AG20443 (cell line): ENCODE results near the gene GVQW3.

Source experiments
- DNase-seq: peaks from one replicate; pipeline ENCODE4 v3.0.0; 2012; ENCODE audit warnings: low spot score, mixed read lengths

The GVQW3 gene

GRCh38 chr11:76445121-76446084, 64.3 kb downstream of the GVQW3 start:
- DNase-seq: peak; percentile 90

GRCh38 chr11:76448506-76448905, 67.4 kb downstream of the GVQW3 start:
- no peak for DNase-seq

- no peak for DNase-seq
These were observed 72.1 kb downstream of the GVQW3 start for GRCh38 chr11:76453248-76453647.

GRCh38 chr11:76455331-76455730, 74.2 kb downstream of the GVQW3 start:
- DNase-seq: no peak

GRCh38 chr11:76455931-76456330, 74.8 kb downstream of the GVQW3 start:
- DNase-seq: no peak

- DNase-seq: no peak
These were observed 75.4 kb downstream of the GVQW3 start for GRCh38 chr11:76456571-76456970.
